Measurements from ENCODE around the gene SPINT2.
"Not testable (repeated sequence)": the region's sequence is repeated elsewhere in the genome, so short reads cannot be mapped to it uniquely, and the experiment has no call there.

SPINT2 gene, protein sequence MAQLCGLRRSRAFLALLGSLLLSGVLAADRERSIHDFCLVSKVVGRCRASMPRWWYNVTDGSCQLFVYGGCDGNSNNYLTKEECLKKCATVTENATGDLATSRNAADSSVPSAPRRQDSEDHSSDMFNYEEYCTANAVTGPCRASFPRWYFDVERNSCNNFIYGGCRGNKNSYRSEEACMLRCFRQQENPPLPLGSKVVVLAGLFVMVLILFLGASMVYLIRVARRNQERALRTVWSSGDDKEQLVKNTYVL

DNA sequence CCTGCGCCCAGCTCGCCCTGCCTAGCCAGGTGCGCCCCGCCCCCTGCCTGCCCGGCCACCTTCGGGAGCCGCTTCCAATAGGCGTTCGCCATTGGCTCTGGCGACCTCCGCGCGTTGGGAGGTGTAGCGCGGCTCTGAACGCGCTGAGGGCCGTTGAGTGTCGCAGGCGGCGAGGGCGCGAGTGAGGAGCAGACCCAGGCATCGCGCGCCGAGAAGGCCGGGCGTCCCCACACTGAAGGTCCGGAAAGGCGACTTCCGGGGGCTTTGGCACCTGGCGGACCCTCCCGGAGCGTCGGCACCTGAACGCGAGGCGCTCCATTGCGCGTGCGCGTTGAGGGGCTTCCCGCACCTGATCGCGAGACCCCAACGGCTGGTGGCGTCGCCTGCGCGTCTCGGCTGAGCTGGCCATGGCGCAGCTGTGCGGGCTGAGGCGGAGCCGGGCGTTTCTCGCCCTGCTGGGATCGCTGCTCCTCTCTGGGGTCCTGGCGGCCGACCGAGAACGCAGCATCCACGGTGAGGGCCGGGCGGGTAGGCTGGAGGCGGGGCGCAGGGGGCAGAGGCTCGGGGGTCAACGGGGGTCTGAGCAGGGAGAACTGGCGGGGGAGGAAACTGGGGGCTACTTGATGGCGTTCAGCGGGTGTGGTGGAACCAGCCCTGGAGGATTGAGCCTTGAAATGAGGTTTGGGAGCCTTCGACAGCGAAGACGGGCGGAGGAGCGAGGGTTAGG lies at the start of gene SPINT2:
Gene SPINT2 (plus strand): TSS at position 88 of the 727 bp plus-strand sequence. CDS start 320 bp downstream, at position 408.
- DNase-seq, result peak; percentile 95

DNA sequence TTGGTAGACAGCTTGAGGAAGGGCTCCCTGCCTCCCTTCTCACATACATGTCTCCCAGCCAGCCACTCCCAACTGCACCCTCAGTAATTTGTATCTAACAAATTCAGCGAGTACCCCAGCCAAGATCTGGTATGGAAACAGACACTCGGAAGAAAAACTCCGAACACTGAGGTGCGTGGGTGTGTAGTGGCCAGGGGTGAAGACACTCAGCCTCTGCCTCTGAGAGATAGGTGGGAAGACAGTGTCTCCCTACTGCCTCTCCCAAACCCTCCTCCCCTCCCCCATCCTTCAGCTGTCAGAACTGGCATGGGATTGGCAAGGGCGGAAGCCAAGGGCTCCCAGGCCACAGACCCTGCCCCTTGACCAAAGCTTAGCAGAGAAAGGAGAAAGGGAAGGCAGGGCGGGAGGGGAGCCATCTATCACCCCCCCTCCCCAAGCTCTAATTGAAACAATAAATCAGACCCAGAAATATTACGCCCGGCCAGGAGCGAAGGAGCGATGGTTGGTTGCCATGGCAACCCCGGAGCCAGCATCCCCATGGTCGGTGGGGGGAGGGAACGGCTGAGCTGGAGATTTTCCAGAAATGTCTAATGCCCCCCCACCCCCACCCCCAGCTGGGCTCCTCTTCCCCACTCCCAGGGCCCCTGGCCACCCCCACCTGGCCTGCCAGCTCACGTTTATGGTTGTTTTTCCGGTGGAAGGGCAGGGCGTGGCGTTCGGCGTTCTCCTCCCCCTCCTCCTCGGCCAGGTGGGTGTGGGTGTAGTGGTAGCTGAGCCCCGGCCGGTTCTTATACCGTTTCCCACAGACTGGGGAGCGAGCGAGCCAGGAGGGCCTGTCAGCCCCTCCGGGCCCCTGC lies 47.4 kb upstream of the SPINT2 start:
- DNase-seq, result no peak

DNA sequence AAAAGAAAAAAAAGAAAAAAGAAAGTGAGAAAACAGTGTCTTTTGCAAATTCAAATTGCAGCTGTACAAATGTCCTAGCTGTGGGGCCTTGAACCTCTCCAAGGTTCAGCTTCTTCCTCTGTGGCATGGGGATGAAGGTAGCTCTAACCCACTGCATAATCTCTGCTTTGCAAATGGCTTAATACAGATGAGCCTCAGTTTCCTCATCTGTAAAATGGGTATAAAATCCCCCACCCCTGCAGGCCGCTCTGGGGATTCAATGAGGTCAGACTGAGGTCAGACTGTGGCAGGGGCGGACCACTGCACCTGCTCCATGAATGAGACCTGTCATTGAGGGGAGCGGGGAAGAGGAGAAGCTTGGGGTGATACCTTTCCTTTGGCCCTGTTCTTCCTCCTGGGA lies 46.2 kb upstream of the SPINT2 start:
- no peak for DNase-seq

DNA sequence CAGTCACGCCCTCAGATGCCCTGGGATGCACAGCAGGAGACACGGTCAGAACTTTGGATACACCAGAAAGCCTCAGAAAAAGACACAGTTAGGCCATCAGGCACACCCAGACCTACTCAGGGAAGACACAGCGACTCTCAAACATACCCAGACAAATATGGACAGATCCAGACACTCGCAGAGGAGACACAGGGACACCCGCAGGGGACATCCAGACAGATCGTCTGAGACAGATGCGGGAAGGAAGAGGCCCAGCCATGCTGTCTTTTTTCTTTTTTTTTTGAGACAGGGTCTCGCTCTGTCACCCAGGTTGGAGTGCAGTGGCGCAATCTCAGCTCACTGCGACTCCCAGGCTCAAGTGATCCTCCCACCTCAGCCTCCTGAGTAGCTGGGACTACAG lies 45.2 kb upstream of the SPINT2 start:
- no peak for DNase-seq

DNA sequence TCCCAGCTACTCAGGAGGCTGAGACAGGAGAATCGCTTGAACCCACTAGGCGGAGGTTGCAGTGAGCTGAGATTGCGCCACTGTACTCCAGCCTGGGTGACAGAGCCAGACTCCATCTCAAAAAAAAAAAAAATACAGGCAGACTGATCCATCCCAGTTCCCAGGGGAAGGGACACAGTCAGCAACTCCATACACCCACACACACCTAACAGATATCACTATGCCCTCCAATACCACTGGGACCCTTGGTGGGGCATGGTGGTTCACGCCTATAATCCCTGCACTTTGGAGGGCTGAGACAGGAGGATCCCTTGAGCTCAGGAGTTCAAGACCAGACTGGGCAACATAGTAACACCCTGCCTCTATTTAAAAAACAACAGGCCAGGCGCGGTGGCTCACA lies 43.0 kb upstream of the SPINT2 start:
- DNase-seq, result no peak

DNA sequence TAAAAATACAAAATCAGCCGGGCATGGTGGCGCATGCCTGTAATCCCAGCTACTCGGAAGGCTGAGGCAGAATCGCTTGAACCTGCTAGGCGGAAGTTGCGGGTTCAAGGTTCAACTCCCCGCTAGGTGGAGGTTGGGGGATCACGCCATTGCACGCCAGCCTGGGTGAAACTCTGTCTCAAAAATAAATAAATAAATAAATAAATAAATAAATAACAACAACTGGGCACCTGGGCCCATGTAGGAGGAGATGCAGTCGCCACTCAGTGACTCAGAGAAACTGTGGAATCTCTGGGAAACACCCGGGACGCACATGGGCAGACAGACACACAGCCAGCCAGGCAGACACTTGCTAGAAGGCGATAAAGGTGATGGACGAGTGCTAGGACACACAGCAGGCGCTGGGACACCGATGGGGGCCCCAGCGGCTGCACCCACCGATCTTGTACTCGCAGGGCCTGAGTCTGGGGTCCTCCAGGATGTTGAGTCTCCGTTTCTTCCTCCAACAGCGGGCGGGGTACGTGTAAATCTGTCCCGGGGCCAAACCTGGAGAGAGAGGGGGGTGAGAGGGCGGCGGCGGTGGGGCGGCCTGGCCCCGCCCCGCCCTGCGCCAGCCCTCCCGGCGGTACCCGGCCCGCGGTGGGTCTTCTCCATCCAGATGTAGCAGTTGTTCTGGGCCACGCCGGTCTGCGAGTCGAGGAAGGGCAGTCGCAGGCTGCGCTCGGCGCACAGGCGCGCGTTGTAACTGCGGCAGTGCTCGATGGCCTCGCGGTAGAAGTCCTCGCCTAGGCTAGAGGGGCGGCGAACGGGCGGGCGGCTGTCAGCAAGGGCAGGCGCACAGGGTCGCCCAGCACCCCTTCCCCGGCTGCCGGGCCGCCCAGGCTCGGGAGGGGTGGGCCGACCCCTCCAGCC lies 42.2 kb upstream of the SPINT2 start:
- DNase-seq, result no peak

DNA sequence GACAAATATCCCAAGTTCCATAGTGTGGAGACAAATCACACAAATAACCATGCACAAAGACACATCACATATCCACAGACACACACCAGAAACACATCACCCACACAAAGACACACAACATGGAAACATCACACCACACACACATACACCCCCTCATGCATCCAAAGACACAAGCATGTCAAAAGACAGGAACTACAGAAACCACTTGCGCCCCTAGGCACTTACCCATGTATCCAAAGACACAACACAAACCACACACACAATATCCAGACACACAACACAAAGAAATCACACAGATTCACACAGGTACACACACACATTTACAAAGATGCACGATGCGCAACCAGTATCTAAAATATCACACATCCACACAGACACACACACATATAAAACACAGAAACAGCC lies 41.3 kb upstream of the SPINT2 start:
- peak; percentile 44 for DNase-seq

DNA sequence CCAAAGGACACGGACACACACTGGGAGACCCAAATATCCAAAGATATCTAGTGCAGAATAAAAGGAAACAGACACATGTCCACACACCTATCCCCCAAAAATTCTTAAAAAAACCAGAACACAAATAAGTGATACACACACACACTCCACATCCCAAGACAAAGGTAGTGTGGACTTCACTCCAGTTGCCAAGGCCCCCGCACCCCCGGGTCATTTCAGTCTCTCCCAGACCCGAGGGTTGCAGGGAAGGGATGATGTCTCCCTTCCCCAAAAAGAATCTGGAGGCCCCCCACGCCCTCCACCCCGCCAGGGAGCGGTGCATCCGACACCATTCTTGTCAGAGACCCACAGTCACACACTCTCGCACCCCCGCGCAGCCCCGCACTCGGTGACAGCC lies 40.8 kb upstream of the SPINT2 start:
- no peak for DNase-seq

DNA sequence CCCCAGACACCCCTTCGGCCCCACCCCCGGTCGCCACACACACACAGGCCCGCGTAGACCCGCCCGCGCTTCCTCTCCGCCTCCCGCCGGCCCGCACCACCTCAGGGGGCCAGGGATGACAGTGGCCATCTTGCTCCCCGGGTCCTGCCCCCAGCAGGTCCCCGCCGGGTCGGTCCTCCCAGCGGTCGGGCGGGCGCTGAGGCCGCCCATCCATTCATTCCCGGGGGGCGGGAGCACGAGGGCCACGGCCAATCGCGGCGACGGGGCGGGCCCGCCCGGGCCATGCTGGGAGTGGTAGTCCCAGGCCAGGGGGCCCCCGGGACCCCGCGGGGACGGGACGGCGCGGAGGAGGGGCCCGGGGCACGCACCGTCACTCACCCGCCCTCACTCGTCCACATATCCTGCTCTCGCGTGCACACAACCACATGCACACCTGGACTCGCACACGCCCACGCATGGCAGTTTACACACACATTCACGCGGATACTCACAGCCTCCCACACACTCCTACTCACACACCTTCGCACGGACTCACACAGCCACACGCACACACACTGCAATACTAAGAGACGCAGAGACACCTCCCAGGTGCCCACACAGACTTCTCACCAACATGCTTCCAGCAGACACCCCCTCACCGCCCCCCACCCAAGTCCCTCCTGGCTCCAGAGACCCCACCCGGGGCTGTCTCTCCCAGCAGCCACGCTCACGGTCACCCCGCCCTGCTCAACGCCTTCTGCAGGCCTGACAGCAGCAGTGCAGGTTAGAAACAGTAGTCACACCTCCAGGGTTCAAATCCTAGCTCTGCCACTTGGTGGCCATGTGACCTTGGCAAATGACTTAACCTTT lies 40.1 kb upstream of the SPINT2 start, which contains the start of gene DPF1:
Gene DPF1 (minus strand): TSS at position 209 of the 849 bp plus-strand sequence. CDS start 80 bp downstream, at position 129.
- DNase-seq, result peak; percentile 100

DNA sequence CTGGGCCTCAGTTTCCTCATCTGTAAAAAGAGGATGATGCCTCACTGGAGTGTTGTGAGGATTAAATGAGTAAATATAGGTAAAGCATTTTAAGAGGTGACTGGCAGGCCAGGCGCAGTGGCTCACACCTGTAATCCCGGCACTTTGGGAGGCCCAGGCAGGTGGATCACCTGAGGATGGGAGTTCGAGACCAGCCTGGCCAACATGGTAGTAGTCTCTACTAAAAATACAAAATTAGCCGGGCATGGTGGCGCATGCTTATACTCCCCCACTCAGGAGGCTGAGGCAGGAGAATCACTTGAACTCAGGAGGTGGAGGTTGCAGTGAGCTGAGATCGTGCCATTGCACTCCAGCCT lies 39.5 kb upstream of the SPINT2 start:
- DNase-seq, result not testable (repeated sequence)

DNA sequence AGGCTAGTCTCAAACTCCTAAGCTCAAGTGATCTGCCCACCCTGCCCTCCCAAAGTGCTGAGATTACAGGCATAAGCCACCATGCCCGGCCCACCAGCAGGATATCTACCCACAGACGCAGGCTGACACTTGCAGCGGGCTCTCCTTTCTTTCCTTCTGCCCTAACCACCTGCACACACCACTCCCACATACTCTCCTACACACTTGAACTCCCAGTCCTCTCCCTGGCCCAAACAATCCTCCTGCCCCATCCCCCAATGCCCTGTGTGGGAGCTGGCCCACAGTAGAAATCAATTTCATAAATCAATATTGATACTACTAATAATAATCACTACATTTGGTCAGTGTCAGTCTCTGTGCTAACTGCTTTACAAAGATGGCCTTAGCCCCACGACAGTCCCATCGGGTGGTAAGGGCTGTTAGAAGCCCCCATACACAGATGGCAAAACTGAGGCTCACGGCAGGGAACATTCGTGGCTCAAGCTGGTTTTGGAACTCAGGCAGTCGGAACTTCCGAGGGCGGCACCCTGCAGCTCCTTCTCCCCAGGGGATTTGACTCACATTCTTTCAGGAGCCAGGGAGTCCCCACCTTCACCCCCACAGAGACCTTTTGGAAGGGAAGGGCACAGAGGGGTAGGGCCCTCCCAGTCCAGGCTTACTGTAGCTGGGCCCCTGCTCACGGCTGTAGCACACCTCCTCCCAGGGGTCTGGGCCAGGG lies 36.9 kb upstream of the SPINT2 start:
- peak; percentile 46 for DNase-seq

DNA sequence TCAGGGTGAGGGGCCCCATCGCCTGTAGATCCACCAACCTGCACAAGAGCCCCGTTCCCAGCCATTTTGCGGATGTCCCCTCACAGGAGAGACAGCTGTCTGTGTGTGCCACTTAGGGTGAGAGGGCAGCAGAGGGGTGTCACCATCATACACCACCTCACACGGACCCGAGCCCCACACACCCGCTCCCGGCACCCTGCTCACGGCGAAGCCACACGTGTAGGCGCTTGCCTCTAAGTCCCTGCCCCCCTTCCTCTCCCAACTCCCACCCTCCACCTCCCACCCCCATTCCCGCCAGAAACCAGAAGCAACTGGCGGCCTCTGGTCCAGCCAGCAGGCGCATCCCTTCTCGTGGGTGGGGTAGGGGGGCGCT lies 36.4 kb upstream of the SPINT2 start:
- peak; percentile 53 for DNase-seq

DNA sequence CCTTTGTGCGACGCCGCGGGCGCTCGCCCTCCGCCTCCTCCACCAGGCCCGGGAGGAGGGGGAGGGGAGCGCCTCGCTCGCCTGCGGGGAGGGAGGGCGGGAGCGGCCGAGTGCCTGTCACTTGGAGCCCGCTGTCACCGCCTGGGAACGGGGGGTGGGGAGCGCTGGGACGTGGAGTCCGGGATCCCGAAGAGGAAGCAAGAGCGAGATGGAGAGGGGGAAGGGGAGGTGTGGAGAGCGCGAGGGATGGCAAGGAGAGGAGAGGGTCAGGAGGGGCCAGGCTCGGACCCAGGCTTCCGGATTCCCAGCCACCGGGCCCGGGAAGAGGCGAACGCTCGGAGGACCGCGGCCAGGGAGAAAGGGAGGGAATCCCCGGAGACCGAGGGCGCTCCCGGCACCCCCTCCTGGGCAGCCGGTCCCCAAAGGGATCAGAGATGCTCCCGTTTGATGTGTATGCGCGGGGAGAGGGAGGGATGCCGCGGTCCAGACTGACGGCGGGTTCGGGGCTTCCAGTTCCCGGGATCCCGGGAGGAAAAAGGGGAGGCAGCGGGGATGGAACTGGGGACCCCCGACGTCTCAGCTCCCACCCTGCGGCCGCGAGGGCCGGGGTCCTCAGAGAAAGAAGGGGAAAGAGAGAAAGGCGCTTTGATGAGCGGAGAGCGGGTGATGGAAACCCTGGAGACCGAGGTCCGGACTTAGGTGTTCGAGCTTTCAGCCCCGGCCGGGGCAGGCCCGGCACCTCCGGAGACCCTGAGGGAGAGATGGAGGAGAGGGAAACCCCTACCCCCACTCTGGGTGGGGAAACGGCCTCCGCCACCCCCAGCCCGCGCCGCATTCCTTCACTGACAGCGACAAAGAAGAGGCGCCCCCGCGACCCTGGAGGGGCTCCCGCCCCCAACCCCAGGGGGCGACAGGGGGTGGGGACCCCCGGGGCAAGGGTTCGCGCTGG lies 35.6 kb upstream of the SPINT2 start:
- peak; percentile 91 for DNase-seq

DNA sequence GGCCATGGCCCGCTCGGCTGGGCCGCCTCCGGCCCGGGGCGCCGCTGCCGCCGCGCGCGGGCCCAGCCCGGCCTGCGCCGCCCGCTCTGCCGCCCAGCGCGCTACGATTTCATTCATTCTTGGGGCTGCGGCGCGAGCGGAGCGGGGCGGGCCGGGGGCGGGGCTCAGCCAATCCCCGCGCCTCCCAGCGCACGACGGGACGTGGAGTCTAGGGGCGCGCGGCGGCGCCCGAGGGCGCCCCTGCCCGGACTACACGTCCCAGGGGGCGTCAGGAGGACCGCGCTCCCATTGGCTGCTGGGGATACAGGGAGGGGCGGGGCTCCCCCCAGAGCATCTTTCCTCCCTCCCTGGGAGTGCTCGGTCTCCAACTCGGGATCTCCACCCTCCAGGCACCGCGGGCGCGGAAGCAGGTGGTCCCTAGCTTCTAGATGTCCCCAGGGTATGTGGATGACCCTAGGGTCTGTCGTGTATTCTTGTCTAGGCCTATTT lies 34.7 kb upstream of the SPINT2 start:
- peak; percentile 100 for DNase-seq

DNA sequence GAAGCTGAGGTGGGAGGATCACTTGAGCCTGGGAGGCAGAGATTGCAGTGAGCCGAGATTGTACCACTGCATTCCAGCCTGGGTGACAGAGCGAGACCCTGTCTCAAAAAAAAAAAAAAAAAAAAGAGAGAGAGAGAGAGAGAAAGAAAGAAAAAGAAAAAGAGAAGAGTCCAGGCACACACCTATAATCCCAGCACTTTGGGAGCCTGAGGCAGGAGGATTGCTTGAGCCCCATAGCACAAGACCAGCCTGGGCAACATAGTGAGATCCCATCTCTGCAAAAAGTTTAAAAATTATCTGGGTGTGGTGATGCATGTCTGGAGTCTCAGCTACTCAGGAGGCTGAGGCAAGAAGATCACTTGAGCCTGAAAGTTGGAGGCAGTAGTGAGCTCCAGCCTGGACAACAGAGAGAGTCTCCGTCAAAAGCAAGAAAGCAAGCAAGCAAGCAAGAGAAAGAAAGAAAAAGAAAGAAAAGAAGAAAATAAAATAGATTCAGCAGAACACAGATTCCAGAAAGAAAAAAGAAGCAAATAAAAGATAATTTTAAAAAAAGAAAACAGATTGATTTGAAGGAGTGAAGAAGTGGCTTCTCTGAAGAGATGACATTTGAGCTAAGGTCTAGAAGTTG lies 33.8 kb upstream of the SPINT2 start:
- not testable (repeated sequence) for DNase-seq

DNA sequence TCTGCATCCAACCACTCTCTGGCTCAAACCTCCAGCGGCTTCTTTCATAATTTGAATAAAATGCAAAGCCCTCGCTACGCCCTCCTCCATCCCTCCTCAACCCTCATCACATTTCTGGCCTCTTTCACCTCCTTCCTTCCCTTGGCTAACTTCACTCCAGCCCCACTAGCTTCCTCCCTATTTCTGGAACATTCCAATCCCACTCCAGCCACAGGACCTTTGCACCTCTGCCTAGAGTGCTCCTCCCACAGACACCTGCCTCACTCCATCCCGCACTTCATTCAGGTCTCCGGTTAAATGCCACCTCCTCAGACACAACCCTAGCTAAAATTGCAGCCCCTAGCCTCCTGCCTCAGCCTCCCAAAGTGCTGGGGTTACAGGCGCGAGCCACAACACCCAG lies 32.5 kb upstream of the SPINT2 start:
- DNase-seq, result no peak

DNA sequence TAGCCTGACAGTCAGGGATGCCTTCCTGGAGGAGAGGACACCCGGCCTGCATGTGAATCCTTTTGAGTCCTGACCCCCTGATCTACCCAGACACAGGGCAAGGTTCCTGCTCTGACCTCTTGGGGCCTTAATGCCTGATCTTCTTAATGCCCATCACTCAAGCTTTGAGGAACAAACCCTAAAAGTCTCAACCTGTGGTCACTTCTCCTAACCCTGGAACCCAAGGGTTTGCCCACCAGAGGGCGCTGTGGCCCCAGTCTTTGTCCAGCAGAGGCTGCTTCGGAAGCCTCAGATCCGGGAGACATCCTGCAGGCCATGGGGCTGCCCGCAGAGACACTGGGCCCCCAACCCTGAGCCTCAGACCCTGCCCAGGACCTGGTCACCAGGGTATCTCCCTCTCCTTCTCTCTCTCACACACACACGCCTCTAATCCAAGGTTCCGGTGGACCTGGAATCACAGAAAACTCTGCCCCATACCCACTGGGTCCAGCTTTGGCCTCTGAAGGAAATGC lies 30.6 kb upstream of the SPINT2 start:
- DNase-seq, result peak; percentile 97

DNA sequence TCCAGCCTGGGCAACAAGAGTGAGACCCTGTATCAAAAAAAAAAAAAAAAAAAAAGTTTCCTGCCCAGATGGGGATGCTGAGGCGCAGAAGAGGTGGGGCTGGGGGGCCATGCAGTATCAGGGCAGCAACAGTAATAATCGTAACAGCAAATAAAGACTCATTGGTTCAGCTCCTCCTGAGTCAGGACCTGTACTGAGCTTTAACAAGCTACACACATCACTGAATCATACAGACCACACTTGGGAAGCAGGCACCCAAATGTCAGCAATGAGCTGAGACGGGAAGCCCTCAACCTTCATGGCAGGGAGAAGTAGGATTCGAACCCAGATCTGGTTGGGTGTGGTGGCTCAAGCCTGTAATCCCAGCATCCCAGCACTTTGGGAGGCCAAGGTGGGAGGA lies 29.8 kb upstream of the SPINT2 start:
- DNase-seq, result no peak

DNA sequence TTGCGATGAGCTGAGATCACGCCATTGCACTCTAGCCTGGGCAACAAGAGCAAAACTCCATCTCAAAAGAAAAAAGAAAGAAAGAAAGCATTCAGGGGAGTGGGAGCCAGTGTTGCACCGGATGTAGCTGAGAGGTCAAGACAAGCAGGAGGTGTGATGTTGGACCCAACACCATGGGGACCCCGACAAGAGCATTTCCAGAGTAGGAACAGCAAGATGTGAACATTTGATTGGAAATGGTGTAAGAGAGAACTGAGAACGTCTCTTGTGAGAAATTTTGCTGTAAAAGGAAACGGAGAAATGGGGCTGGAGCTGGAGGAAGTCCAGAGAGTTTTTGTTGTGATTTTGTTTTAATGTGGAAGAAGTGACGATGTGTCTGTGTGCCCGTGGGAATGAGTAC lies 24.6 kb upstream of the SPINT2 start:
- no peak for DNase-seq

Data from 8988T (cell line).